ENCODE data around the gene ANXA10. TPM values are rescaled to one million over a fixed set of nuclear protein-coding genes. Genes with fewer than 3 reads are reported as not detected.

The ANXA10 gene
- total and polyA plus RNA-seq, 2 of the 4 experiments (the other 2 are of a cell fraction), result 0.44 to 0.72 TPM

DNA sequence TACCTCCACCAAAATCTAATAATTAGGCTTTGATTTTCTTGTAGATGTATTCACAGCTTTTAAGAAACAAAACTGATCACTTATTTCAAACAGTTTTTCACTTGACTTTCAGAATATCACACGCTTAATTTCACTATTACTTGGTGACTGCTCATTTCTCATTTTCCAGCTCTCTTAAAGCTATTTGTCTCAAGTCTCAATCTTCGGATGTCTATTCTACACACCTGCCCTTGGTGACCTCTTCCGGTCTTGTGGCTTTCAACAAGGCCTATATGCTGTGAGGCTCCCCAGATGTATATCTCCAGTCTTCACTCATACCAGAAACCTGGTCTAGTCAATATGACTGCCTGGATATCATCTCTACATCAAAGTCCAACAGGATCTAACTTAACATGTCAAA lies 34.9 kb upstream of the ANXA10 start:
- no peak overlapping the region for H2AK5ac ChIP-seq (ENCODE audit: low read depth, low read length)
- H2BK20ac ChIP-seq (ENCODE audit: low read depth, low read length), result no peak overlapping the region
- ATAC-seq (ENCODE audit: low read depth) (no peak), DNase-seq (no peak)
- no peak overlapping the region for H2AFZ ChIP-seq (replicated peaks; ENCODE audit: low read length, poor library complexity)
- no peak overlapping the region for H3K9ac ChIP-seq (ENCODE audit: low read depth, low read length)
- H3K18ac ChIP-seq (ENCODE audit: low read depth, low read length), result no peak overlapping the region
- CTCF ChIA-PET, result no interaction called here
- no peak for TF ChIP-seq SMC3 (IDR thresholded peaks at IDR 0.05; ENCODE audit: low read depth, low read length)
- H3K79me1 ChIP-seq (ENCODE audit: low read depth in 1 of 2, low read length in 2 of 2), result no peaks in the 10 kb centered on the region
- H2BK120ac ChIP-seq (ENCODE audit: low read depth, low read length), result no peak overlapping the region
- no peak overlapping the region for H3K27ac ChIP-seq (ENCODE audit: insufficient read depth, low read length)
- in situ Hi-C loops (cut with MboI; ENCODE audit: low sequenced_read_pairs), result no loop called here
- no peak overlapping the region for H3K4me2 ChIP-seq (ENCODE audit: low read depth, low read length)
- H3K27me3 ChIP-seq (ENCODE audit: control insufficient read depth, insufficient read depth, low read length), result no peaks in the 10 kb centered on the region
- dilution Hi-C loops (cut with HindIII; ENCODE audit: low sequenced_read_pairs, unreplicated experiment), result no loop called here
- H3K9me1 ChIP-seq (ENCODE audit: insufficient read depth, low read length), result no peaks in the 10 kb centered on the region
- no peak overlapping the region for H4K5ac ChIP-seq (ENCODE audit: low read depth, low read length)
- POLR2A ChIA-PET (ENCODE audit: unreplicated experiment), result no interaction called here
- intact Hi-C loops (cut with micrococcal nuclease), result no loop called here
- H2AK9ac ChIP-seq (replicated peaks; ENCODE audit: low read depth, low read length, poor library complexity), result no peak overlapping the region
- H3K4ac ChIP-seq (ENCODE audit: low read depth, low read length), result no peak overlapping the region
- H3K9me3 ChIP-seq (ENCODE audit: control insufficient read depth, insufficient read depth, low read length), result no peaks in the 10 kb centered on the region
- no TSS peak for BruUV-seq (replicated peaks)
- no peak overlapping the region for H4K8ac ChIP-seq (ENCODE audit: low read depth in 2 of 2, low read length in 2 of 2)
- no peak overlapping the region for H4K91ac ChIP-seq (ENCODE audit: insufficient read depth, low read depth, low read length)
- WGBS, 2 experiments (ENCODE audit: extremely low coverage in 2 of 2, insufficient read length in 1 of 2), result 80% methylated on average over 2 of the region's 3 CpGs; no CpG with 5 or more reads in 1 of the 2 experiments
- no peaks in the 10 kb centered on the region for H3K36me3 ChIP-seq (ENCODE audit: control insufficient read depth, insufficient read depth, low read length)
- no peak overlapping the region for H3K14ac ChIP-seq (replicated peaks; ENCODE audit: low read depth, low read length)
- no peaks in the 10 kb centered on the region for H4K20me1 ChIP-seq (ENCODE audit: insufficient read depth, low read length)
- H3K4me1 ChIP-seq (ENCODE audit: control insufficient read depth, insufficient read depth, low read length), result no peaks in the 10 kb centered on the region
- H3K4me3 ChIP-seq (ENCODE audit: insufficient read depth, low read depth, low read length), result no peak overlapping the region
- H2BK5ac ChIP-seq (ENCODE audit: low read depth, low read length, poor library complexity, severe bottlenecking), result no peak overlapping the region
- no peak overlapping the region for H3K56ac ChIP-seq (ENCODE audit: extremely low read depth, insufficient read depth, low read length)
- H3K23ac ChIP-seq (ENCODE audit: low read depth, low read length), result no peak overlapping the region
- no peak overlapping the region for H2BK15ac ChIP-seq (ENCODE audit: low read depth, low read length)
